DMS53 (cell line): ENCODE measurements around the gene PRKN.
"Not testable (repeated sequence)": the region's sequence is repeated elsewhere in the genome, so short reads cannot be mapped to it uniquely, and the experiment has no call there.

Experiments used
- DNase-seq: peaks from one replicate; lab custom pipeline; 2025; lab: John Stamatoyannopoulos, UW

The PRKN gene

GRCh38 chr6:162443101-162443500 is 284.5 kb downstream of the PRKN start:
- DNase-seq = peak; percentile 0

- DNase-seq = peak; percentile 34
Measured at GRCh38 chr6:162442687-162443086, 284.9 kb downstream of the PRKN start.

DNA sequence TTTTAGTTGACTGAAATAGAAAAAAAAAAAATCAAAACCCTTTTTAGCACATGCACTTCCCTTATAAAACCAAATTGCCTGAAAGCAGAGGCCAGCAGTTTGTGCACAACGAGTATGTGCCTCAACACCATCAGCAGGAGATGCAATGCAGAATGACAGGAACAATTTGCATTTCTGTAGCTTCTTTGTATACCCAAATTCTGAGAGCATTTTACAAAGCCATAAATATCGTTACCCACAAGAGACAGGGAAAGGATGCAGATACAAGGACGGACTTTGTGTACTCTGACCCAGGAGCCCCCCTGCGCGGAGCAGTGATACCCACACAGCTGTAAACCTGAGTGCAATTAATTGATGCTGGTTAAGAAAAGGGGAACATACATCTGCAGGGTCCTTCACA is 285.6 kb downstream of the PRKN start:
- no peak for DNase-seq

GRCh38 chr6:162438980-162439379 is 288.6 kb downstream of the PRKN start:
- peak; percentile 0 for DNase-seq

DNA sequence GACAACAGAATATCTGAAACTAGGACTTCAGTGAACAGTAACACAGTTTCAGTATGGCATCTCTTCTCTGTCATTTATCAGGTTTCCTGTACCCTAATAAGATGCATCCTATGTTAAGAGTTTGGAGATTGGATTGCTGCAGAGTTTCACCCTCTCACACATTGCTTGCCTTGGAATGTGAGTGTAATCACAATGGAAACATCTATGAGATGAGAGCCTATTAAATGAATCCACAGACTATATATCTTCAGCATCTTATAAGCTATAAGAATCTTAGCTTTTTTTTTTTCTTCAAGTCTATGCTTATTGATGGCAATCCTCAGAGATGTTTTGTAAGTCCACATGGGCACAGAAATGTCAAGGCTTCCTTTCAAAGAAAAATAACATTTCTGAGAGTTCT is 292.5 kb downstream of the PRKN start:
- no peak for DNase-seq

DNA sequence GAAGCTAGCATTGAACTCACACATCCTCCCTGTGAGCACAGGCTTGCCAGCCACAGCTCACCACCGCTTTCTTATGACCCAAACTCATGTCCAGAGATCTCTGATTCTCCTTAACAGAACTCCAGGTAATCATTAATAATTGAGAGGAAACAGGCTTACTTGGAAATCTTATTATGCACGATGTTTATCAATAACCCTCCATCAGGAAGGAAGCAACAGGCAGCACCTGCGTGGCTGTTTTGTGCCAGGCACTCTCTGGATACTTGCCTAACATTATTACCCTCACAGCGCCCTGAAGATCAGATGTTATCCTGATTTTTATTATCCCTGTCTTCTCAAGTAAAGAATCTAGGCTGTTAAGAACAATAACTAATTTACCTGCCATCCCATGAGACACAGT is 306.6 kb downstream of the PRKN start:
- DNase-seq = no peak

GRCh38 chr6:162416831-162417537 is 310.6 kb downstream of the PRKN start:
- no peak for DNase-seq

DNA sequence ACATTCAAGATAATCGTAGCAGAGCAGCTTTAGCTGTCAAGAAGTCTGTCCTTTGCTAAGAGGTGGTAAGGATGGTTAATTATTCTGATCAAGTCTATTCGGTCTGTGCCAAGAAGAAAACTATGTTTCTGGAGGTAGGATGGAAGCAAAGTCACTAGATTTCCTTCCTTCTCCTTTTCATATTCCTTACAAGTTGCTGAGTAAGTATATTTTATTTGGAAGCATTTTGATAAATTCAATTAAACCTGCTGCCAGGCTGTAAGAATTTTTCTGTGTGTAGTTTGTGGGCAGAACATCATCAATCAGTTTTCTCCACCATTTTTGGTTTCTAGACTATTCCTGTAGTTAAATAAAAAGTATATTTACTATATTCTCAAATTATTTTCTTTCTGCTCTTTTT is 311.3 kb downstream of the PRKN start:
- DNase-seq = no peak

GRCh38 chr6:162409741-162410691 is 317.6 kb downstream of the PRKN start:
- DNase-seq = no peak

DNA sequence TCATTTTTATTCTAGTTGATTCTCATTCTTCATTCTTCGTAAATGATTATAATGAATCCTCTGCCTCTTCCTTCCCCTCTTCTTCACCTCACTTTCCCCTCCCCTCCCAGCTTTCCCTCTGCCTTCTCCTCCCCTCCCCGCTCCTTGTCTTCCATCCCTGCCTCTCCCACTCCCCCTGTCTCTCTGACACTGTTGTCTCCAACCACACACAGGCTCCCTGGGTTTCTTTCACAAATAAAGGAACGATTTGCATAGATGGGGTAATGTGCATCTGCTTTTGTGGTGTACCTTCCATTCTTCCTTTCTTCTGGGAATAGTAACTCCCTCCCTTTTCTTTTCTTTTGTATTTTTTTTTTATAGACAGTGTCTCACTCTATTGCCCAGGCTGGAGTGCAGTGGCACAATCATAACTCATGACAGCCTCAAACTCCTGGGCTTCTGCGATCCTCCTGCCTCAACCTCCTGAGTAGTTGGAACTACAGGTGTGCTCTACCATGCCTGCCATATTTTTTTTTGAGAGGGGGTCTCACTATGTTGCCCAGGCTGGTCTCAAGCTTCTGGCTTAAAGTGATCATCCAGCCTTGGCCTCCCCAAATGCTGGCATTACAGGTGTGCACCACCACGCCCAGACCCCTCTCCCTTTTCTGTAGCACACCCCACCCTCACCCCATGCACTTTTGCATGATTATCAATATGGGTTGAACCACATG is 318.6 kb downstream of the PRKN start:
- no peak for DNase-seq

DNA sequence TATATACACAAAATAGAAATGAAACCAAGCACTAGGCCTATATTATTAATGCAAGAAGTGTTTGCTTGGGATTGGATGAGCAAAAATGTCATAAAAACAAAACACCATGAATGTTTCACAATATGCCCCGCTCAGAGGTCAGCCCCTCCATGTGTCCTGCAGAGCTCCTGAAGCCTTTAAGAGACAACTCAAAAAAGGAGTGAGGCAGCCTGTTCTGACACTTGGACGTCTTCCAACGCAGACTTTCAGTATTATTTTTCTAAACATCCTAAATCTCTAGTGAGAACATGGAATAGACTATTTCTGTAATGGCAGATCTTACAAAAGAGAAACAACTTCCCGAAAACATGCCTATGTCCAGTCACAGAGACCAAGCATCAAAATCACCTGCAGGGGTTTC is 322.6 kb downstream of the PRKN start:
- DNase-seq = no peak

GRCh38 chr6:162403031-162403430 is 324.5 kb downstream of the PRKN start:
- no peak for DNase-seq

DNA sequence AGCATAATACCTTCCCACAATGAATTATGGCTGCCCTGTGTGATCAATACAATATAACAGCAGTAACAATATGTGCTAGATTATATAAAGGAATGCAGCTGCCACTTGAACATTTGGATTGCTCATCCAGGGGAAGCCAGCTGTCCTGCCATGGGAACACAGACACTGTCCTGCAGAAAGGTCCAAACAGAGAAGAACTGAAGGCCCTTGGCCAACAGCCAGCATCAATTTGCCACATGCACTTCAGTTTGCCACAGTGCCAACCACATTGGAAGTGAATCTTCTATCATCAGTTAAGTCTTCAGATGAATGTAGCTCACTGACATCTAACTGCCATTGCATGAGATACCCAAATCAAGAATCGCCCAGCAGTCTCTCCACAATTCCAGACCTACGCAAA is 332.4 kb downstream of the PRKN start:
- DNase-seq = no peak

DNA sequence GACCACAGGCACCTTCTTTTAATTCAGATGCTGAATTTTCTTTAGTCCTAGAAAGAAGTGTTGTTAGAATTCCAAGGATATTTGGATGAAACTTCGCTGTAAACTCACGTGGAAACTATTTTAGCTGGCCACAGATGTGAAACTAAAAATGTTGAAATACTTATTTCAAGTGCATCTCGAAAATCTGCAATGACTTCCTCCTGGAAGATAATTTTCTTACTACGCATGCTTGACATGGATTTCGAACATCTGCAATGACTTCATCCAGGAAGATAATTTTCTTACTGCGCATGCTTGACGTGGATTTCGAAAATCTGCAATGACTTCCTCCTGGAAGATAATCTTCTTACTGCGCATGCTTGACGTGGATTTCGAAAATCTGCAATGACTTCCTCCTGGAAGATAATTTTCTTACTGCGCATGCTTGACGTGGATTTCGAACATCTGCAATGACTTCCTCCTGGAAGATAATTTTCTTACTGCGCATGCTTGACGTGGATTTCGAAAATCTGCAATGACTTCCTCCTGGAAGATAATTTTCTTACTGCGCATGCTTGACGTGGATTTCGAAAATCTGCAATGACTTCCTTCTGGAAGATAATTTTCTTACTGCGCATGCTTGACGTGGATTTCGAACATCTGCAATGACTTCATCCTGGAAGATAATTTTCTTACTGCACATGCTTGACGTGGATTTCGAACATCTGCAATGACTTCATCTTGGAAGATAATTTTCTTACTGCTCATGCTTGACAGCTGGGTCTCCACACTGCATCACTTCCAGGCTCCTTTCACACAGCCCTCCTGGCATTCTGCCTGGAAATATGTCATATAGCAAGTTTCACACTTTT is 336.4 kb downstream of the PRKN start:
- DNase-seq = not testable (repeated sequence)

DNA sequence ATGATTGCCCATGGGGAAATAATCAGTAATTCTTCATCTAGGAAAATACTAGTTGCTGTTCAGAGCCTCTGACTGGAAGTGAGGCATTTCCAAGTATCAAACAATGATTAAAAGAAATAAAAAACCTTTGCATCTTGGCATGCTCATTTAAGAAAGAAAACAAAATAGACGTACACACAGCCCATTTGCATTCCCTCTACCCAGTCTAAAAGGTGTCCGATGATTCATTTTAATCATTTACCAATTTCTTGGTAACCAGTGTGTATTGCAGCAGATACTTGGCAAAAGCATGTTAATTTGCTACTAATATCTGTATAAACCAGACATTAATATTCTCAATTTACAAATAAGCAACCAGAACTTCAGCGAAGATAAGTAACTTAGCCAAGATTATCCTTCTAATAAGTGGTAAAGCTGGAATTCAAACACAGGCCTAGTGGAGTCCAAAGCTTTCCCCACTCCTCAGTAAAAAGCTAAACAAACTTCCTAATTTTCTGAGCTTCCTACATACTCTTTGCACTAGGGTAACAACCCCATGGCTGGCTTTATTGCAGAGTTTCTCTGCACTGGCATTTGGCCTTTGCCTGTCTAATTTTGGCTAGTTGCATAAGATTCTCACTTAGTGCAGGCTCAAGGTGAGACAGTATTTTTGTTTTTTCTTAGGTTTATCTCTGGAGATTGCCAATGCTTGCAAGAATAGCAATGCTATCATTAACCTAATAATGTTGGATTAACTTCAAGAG is 338.1 kb downstream of the PRKN start:
- DNase-seq = no peak

DNA sequence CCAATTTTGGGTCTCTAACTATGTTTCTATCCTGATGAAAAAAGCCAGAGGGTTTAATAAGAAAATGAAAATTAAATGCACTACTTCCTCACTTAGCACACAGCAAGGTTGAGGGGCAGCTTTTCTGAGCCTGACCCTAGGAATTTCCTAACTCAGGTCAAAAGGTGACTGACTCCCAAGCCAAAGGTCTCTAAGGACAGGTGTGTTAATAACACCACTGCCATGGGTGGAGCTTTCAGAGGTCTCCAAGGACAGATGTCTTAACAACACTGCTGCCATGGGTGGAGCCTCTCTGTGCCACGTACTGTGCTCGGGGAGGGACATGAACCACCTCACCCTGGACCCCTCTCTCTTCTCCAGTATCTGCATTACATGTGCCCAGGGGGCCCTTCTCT is 339.2 kb downstream of the PRKN start:
- no peak for DNase-seq

GRCh38 chr6:162387718-162388382 is 339.7 kb downstream of the PRKN start:
- no peak for DNase-seq

DNA sequence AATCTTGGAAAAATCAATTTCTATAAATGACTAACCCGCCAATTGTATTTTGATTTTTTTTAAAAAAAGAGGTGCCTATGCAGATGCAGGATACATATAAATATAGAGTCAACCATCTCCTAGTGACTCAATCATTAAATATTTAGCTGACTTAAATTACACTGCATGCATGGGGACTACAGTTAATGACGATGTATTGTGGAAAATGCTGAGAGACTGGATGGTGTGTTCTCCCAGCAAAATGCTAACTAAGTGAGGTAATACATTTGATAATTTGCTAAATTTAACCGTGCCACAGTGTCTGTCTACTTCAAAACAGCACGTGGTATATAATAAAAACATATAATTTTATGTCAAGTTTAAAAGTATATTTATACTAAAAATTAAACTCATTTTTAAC is 341.6 kb downstream of the PRKN start:
- no peak for DNase-seq

DNA sequence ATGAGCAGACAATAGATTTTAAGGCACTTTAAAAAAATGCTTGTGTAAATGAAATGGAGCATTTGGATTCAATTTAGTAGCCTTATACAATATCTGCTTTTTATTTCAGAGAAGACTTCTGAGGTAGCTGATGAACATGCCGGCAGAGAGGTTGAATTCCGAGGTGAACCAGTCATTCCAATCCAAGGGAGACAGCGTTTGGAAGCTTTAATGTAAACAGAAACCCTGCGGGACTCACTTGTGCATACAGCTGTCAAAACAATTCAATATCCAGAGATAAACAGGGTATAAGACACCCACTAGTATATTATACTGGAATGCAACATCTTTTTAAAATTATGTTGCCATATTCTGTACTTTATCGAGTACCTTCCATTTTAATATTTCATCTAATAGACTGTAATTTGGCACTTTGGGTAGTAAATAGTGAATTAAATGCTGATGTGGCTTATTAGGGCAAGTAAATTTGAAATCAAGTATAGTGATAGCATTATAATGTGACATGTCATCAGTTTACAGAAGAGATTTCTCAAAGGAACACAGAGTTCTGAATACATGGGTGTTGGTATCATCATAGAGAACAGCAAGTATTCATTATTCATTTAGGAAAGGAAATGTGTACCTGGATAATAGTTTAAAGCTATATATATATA is 347.7 kb downstream of the PRKN start:
- DNase-seq = peak; percentile 75

DNA sequence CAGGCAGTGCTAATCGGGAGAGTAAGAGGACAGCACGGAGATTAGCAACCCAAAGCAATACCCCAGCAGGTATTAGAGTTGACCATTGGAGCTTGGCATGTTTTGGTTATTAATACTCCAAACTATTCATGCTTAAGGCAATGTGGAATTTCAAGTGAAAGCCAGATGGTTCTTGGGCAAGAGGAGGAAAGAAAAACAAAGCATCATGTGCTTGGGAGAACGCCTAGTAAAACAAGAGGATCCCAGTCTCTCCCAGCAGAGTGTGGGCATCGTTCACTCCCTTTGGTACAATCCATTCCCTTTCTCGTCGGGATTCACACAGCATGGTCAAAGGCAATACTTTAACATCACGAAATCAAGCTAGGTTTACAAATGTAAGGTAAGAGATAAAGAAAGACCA is 349.8 kb downstream of the PRKN start:
- no peak for DNase-seq
